Measurements from ENCODE around the gene IGF1R. TPM values are rescaled to one million over a fixed set of nuclear protein-coding genes. Genes with fewer than 3 reads are reported as not detected.
A peak's percentile ranks its signal among the peaks of the same experiment; 100 is the strongest.

The IGF1R gene
- polyA plus RNA-seq, 10 donors: 12.6 to 18.9 (median 17.5) TPM

- DNase-seq: no peak
These were observed 176.3 kb downstream of the IGF1R start for GRCh38 chr15:98824595-98824994.

GRCh38 chr15:98826658-98827057 is 178.3 kb downstream of the IGF1R start:
- DNase-seq: no peak

DNA sequence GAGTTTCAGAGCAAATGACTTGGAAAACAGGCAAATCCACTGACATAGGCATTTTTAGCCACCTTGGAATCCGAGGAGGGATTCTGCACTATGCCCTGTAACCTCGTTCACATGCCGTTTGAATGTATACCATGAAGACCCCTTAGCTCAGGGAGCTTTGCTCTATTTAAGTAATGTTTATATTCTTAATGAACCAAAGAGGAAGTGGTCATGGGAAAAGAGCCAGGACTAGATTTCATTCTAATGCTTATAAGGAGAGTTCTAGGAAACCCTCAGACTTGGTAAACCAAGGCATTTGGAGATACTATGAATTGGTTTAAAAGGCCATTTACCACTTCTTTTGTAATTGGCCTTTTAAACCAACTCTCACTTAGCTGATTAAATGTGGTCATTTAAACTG is 178.9 kb downstream of the IGF1R start:
- no peak for DNase-seq

- no peak for DNase-seq
These were observed 181.8 kb downstream of the IGF1R start for GRCh38 chr15:98830034-98830634.

DNA sequence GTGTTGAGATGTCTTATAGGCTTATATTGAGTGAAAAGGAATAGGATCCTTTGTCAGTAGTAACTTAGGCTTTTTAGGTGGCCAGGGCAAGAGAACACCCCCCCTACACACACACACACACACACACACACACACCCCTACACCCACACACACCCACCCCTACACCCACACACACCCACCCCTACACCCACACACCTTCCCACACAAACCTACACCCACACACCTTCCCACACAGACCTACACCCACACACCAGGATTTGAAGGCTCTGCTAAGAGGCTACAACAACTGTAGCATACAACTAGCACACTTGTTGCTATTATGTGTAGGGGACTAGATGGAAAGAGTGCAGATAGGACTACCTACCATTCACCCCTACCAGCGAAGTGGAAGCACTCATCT is 186.6 kb downstream of the IGF1R start:
- no peak for DNase-seq

DNA sequence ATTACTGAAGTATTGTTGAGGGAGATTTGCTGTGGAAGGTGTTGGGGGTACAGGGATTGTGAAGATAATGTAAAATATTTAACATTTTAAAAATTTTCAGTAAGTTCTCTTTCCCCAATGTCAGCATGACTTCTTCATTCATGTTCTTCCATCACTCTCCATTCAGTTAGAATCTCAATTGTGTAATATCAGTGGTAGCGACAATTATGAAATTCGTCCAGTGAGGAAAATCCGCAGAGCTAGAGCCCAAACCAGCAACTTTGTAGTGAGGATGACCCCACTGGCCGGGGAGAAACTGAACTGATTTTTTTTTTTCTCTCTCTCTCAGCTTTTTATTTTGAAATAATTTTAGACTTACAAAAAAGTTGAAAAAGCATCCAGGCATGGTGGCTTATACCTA is 187.5 kb downstream of the IGF1R start:
- no peak for DNase-seq

DNA sequence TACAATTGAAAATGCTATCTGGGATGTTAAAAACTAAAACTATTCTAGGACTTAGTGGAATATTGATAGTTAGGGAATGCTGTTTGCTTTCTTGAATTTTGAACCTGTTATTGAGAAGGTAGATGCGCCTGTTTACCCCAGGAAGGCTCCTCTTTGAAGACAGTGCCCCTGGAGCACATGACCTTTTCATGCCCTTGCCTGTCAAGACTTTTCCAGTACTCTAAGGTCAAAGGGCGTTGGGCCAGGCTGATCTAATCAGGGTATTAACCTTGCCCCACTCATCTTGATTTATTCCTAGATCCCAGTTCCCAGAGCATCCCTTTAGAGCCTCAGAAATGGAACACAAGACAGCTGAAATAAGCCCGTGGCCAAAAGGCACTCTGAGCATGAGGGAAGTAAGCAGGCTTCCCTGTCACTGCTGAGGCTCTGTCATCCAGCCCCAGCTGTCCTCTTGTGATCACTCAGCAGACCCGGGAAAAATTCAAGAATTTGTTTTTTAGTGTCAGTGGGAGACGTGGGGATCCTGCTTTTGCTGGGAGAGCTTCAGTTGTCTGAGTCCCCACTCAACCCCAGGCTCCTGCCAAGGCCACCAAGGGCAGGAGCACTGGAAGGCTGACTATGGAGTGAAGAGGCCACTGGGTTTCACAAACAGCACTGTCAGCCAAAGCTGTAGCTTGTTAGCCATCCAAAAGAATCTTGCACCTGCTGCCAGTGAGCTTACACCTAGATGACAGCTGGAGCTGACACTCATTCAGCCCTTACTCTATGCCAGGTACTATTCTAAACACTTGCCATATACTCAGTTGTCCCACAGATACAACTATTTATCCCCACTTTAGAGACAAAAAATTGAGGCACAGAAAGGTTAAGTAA is 190.3 kb downstream of the IGF1R start:
- DNase-seq: no peak

- no peak for DNase-seq
These were observed 191.7 kb downstream of the IGF1R start for GRCh38 chr15:98840053-98840452.

DNA sequence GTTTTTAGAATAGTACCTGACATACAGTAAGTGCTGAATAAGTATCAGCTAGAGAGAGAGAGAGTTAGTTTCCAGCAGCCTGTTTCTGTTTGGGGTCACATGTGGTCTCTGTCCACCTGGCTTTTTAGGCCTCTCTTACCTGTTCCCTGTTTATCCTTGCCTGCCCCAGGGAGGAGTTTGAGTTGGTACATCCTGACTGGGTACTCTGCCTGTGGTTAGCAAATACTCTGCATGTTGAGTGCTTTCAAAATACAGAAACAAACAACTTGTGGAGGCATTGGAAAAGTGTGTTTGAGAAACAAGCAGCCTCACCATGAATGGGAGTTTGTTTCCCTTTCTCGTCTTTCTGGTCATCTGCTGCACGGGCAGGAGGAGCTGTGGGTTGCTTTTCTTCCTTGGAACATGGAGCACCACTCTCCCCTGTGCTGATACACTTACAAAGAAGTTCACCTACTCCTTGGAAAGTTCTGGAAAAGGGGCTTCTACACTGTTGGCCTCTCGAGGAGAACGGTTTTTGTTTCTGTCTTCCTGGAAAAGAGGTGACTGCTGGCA is 193.2 kb downstream of the IGF1R start:
- DNase-seq: no peak

DNA sequence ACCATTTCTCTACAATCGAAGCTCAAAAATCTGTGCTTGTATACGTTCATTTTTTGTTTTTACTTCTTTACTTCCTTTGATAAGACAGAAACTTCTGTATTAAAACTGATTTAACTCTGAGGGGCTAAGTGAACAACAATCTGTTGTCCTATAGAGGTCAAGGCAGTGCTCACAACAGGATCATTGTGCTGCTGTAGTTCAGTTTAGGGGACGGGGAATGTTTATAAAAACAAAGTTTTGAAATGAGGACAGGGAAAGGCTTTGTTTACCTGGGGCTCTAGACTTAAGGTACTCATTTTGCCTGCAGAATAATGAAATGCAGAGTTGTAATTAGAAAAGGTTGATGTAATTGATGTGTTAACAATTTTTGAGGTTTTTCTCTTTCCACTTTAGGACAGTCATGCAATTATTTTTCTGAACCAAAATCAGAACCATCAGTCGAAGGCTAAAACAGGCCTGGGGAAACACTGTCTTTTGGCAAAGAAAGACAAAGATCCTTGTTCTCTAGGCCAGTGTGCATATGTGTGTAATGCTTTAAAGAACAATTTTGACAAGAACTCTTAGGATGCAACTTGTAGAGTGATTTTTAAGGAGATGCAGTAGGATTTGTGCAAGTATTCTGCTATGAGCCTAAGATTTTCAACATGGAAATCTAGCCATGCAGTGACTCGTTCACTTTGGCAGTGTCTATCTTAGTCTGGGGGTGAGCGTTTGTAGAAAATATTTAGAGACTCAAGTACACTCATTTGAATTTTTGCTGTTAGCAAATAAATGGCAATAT is 194.0 kb downstream of the IGF1R start:
- DNase-seq: no peak

GRCh38 chr15:98842973-98843285 is 194.6 kb downstream of the IGF1R start:
- no peak for DNase-seq

DNA sequence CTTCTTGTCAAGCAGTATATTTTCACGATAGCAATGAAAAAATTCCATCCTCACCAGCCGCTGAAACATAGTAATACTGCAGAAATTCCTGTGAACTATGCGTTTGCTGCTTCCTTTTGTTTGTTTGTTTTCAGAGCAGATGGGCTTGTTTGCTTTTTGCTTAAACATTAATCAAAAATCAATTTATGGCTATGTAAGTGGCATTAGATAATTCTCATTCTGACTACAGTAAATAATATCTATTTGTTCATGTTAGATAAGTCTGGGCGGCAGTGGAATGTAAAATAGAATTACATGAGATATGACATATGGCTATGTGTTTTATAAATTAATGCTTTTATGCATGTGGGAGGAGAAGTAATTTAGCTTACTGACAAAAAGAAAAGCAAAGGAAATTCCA is 195.5 kb downstream of the IGF1R start:
- no peak for DNase-seq

GRCh38 chr15:98844261-98844660 is 195.9 kb downstream of the IGF1R start:
- DNase-seq: no peak

- DNase-seq: no peak
These were observed 197.0 kb downstream of the IGF1R start for GRCh38 chr15:98845138-98845884.

GRCh38 chr15:98850961-98851572 is 202.7 kb downstream of the IGF1R start:
- DNase-seq: peak in 2 of 3 donors; percentile 63 to 83

GRCh38 chr15:98853161-98853560 is 204.8 kb downstream of the IGF1R start:
- DNase-seq: peak; percentile 92 to 97 (median 94)

GRCh38 chr15:98853617-98854420 is 205.5 kb downstream of the IGF1R start:
- no peak for DNase-seq

DNA sequence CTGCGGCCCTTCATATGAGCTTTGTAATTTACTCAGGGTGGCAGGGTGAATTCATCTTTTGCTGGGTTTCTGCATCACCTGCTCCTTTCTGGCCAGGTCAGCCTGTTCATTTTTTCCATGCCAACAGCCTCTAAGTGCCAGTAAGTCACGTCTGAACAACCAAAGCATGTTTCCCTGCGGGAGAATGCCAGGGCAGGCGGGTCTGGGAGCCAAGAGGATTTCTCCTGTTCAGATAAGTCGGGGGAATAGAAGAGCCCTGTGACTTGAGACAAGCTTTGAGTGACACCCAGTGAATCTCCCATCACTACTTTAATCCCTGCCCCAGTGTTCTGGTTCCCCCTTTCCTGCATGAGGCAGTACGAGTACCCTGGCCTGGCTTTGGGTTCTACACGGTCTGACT is 206.2 kb downstream of the IGF1R start:
- DNase-seq: no peak

- no peak for DNase-seq
These were observed 206.9 kb downstream of the IGF1R start for GRCh38 chr15:98855067-98855814.

Data from muscle of back (tissue), 11 donors.